ENCODE data around the gene PDIA5.
A peak's percentile ranks its signal among the peaks of the same experiment; 100 is the strongest.

DNA sequence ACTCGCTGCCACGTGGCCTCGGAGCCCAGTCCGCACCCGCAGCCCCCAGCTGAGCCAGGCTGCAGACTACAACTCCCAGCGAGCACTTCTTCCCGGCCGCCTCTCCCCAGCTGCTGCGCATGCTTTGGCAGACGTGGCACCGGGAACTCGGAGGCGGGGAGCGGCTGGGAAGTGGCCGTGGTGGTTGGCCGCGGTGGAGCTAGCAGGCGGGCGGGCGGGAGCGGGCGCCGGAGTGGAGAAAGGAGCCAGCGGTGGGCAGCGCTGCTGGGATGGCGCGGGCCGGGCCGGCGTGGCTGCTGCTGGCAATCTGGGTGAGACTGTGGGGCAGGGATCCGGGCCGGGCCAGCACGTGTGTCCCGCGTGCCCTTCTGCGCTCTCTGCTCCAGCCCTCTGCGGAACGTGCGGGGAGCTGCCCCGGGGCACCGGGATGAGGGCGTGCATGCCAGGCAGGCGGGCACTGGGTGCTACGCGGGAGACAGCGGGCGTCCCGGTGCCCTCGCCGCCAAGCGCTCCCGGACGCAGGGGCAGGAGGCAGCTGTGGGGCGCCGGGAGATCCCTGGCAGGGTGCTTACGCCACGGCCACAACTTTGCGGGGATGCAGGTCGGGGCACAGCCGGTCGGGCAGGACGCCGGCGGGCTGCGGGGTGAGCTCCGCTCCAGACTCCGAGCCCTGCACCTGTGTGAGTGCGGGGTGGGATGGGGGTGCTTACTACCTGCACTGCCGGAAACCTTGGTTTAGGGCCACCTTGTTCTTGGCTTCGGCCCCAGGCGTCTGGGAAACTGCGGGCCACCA, at the start of gene PDIA5:
- no peak for TF ChIP-seq JUND (IDR thresholded peaks at IDR 0.05)
- TF ChIP-seq POLR2A (IDR thresholded peaks at IDR 0.05; ENCODE audit: borderline replicate concordance, extremely low read depth, insufficient read depth, insufficient read length) = peak; percentile 70
- TF ChIP-seq POLR2AphosphoS5 (IDR thresholded peaks at IDR 0.05; ENCODE audit: low read depth, low read length) = peak; percentile 85
- peak; percentile 67 for TF ChIP-seq ZFX (IDR thresholded peaks at IDR 0.05)
- TF ChIP-seq, protein P1, sequence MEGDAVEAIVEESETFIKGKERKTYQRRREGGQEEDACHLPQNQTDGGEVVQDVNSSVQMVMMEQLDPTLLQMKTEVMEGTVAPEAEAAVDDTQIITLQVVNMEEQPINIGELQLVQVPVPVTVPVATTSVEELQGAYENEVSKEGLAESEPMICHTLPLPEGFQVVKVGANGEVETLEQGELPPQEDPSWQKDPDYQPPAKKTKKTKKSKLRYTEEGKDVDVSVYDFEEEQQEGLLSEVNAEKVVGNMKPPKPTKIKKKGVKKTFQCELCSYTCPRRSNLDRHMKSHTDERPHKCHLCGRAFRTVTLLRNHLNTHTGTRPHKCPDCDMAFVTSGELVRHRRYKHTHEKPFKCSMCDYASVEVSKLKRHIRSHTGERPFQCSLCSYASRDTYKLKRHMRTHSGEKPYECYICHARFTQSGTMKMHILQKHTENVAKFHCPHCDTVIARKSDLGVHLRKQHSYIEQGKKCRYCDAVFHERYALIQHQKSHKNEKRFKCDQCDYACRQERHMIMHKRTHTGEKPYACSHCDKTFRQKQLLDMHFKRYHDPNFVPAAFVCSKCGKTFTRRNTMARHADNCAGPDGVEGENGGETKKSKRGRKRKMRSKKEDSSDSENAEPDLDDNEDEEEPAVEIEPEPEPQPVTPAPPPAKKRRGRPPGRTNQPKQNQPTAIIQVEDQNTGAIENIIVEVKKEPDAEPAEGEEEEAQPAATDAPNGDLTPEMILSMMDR (IDR thresholded peaks at IDR 0.05 in 2 of 3, conservative IDR thresholded peaks at IDR 0.05 in 1 of 3; ENCODE audit: borderline replicate concordance in 1 of 3, insufficient read depth in 1 of 3, low read depth in 2 of 3, low read length in 2 of 3) = no peak

All from HCT116 (cell line).